C4-2B (cell line): ENCODE data around the gene ARID5B.

Source experiments
- H3K27ac ChIP-seq: fragments of 450-650 bp; 2 replicates; pipeline ENCODE4 v1.5.1; 2017
- CTCF ChIP-seq: fragments of 450-650 bp; conservative IDR thresholded peaks from 2 replicates; pipeline ENCODE4 v1.5.1; 2017; ENCODE audit warnings: mild to moderate bottlenecking
- ZFX ChIP-seq: fragments of 450-650 bp; IDR thresholded peaks from 2 replicates; pipeline ENCODE4 v1.6.1; 2017

The ARID5B gene

GRCh38 chr10:61957806-61958205, 56.3 kb downstream of the ARID5B start:
- no peak overlapping the region for H3K27ac ChIP-seq
- TF ChIP-seq CTCF (no peak), ZFX (no peak)

- TF ChIP-seq ZFX = no peak
- no peak for TF ChIP-seq CTCF
- H3K27ac ChIP-seq = no peak overlapping the region
These were observed 56.8 kb downstream of the ARID5B start for GRCh38 chr10:61958311-61958710.

DNA sequence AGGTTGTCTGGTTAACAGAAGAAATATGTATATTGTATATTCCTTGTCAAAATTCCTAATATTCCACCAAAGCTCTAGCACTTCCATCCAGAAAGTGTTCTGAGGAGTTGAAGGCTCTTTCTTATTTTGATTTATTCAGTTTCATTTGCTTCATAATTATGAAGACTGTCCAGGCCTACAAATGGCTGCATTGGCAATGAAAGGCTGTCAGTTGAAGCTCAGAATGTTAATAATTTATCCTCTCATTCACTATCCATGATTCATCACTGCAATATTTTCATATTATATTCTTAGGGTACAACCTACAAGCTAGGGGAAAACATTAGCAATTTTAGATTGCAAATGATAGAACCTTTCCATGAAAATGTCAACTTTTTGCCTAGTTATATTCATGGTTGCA, 57.3 kb downstream of the ARID5B start:
- no peak overlapping the region for H3K27ac ChIP-seq
- TF ChIP-seq ZFX = no peak
- no peak for TF ChIP-seq CTCF

GRCh38 chr10:61959814-61960213, 58.3 kb downstream of the ARID5B start:
- H3K27ac ChIP-seq = no peak overlapping the region
- no peak for TF ChIP-seq ZFX
- no peak for TF ChIP-seq CTCF

DNA sequence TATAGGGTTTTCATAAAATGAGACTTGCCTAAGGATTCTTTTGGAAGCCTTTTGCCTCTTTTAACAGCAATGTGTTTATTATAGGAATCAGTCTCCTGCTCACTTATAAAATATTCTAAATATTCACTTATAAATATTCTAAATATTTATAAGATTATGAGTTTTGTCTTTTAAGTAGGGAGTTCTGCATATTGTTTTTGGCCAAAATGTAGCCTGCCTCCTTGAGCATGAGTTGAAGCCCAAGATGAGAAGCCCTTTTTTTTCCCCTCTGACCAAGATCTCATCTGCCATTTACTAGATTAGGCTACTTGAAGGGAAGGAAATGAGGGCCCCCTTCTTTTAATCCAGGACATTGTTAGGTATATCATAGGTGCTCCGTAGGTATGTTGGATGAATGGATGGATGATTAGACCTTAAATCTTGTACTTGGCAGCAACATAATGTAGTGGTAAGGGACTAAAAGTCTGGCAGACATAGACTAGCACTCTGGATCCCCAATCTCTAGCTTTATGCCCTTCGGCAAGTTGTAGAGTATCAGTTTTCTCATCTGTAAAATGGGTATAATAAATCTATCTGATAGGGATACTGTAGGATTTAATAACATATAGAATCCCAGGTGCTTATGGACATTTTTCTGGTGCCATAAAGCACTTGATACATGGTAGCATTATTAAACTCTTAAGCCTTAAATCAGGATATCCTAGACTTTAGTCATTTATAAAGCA, 59.1 kb downstream of the ARID5B start:
- no peak for TF ChIP-seq ZFX
- no peak for TF ChIP-seq CTCF
- H3K27ac ChIP-seq = no peak overlapping the region

DNA sequence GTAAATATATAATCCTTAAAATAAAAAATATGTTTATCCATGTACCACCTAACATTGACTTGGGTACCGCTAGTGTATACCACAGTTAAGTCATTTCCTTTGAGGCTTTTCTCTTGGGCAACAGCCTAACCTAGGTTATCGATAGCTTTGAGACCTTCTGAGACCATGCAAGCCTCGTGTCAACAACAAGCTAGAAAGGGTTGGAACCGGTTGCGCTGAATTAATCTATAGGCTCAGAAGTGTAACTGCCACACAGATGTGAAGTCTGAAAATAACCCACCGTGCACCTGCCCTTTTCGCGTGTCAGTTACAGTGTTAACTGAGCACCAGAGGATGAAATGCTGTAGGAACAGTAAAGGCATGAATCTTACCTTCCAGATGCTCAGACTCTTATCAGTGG, 59.8 kb downstream of the ARID5B start:
- TF ChIP-seq CTCF (no peak), ZFX (no peak)
- no peak overlapping the region for H3K27ac ChIP-seq

DNA sequence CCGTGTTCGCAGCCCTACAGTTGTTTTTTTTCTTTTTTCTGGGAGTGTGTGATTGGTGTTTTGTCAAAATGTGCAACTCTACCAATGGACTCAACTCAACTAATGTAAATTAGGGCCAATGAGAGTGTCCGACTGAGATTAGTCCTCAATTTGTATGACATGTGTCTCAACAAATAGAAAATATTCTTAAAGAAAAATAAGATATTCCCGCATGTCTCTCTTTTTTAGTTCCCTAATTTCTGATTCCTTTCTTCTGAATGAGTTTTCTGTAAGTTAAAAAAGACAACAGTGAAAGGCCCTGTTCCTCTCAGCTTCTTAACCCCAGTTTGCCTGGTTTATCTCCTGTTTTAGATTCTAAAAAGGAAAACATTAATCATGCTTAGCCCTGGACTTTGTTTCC, 61.5 kb downstream of the ARID5B start:
- TF ChIP-seq CTCF (no peak), ZFX (no peak)
- H3K27ac ChIP-seq = no peak overlapping the region
